Smooth muscle cell (in vitro differentiated cells): ENCODE data around the gene PTGES2. TPM values are rescaled to one million over a fixed set of nuclear protein-coding genes. Genes with fewer than 3 reads are reported as not detected.

ENCODE experiments used
- DNase-seq: peaks from one replicate; lab custom pipeline; 2025; ENCODE audit not compliant: unreplicated experiment; lab: John Stamatoyannopoulos, UW
- H2AFZ ChIP-seq: fragments of 200-600 bp; sonication (generic); 2 replicates; pipeline ENCODE4 v1.6.0; 2016; ENCODE audit warnings: antibody characterized with exemption, low read depth, mild to moderate bottlenecking
- H3F3A ChIP-seq: fragments of 200-600 bp; sonication (generic); 2 replicates; pipeline ENCODE4 v1.6.0; 2017; ENCODE audit warnings: antibody characterized with exemption, low read depth
- H3K27ac ChIP-seq: fragments of 200-600 bp; sonication (generic); 2 replicates; pipeline ENCODE4 v1.5.1; 2016; ENCODE audit warnings: low read depth, mild to moderate bottlenecking
- H3K27me3 ChIP-seq: fragments of 200-600 bp; sonication (generic); 2 replicates; pipeline ENCODE4 v1.6.1; 2016; ENCODE audit warnings: low read depth, mild to moderate bottlenecking
- H3K36me3 ChIP-seq: fragments of 200-600 bp; sonication (generic); 2 replicates; pipeline ENCODE4 v1.5.1; 2016; ENCODE audit warnings: low read depth
- H3K4me1 ChIP-seq: fragments of 200-600 bp; sonication (generic); 2 replicates; pipeline ENCODE4 v1.5.1; 2016; ENCODE audit warnings: low read depth
- H3K4me2 ChIP-seq: fragments of 200-600 bp; sonication (generic); 2 replicates; pipeline ENCODE4 v1.6.0; 2016; ENCODE audit warnings: mild to moderate bottlenecking
- H3K4me3 ChIP-seq: fragments of 200-600 bp; sonication (generic); 2 replicates; pipeline ENCODE4 v1.5.1; 2016; ENCODE audit warnings: mild to moderate bottlenecking
- H3K79me2 ChIP-seq: fragments of 200-600 bp; sonication (generic); 2 replicates; pipeline ENCODE4 v1.6.0; 2016; ENCODE audit warnings: low read depth, mild to moderate bottlenecking
- H3K9ac ChIP-seq: fragments of 200-600 bp; sonication (generic); 2 replicates; pipeline ENCODE4 v1.6.0; 2016; ENCODE audit warnings: low read depth
- H3K9me3 ChIP-seq: fragments of 200-600 bp; sonication (generic); replicated peaks from 2 replicates; pipeline ENCODE4 v1.5.1; 2016; ENCODE audit warnings: low read depth
- H4K20me1 ChIP-seq: fragments of 200-600 bp; sonication (generic); 2 replicates; pipeline ENCODE4 v1.6.0; 2016; ENCODE audit warnings: low read depth
- WGBS: methylation state at CpG from one replicate; pipeline ENCODE4 v1.1.7; 2016; ENCODE audit warnings: low lambda C conversion rate; 5-methylcytosine and 5-hydroxymethylcytosine counted together
- polyA plus RNA-seq: library from polyadenylated mRNA; unstranded; fragments of >200 nt; fragmentation: Nextera tagmentation; extraction: Ambion mirVana; gene quantifications from 2 replicates; pipeline ENCODE4 v1.2.1, GENCODE V29; 2016
- total RNA-seq: library from RNA; depleted of rRNA; stranded (reverse); fragments of >200 nt; gene quantifications from 2 replicates; pipeline ENCODE4 v1.2.3, GENCODE V29; 2014
- TF ChIP-seq, protein P1 (sequence below): fragments of 200-600 bp; sonication (generic); IDR thresholded peaks from 2 replicates; pipeline ENCODE4 v1.5.1; 2017; ENCODE audit warnings: borderline replicate concordance, mild to moderate bottlenecking, antibody characterized with exemption; ENCODE audit not compliant: insufficient read depth, poor library complexity, severe bottlenecking

PTGES2 gene
- total and polyA plus RNA-seq, 2 experiments from 2014 or later: 31.5 to 78.6 TPM

DNA sequence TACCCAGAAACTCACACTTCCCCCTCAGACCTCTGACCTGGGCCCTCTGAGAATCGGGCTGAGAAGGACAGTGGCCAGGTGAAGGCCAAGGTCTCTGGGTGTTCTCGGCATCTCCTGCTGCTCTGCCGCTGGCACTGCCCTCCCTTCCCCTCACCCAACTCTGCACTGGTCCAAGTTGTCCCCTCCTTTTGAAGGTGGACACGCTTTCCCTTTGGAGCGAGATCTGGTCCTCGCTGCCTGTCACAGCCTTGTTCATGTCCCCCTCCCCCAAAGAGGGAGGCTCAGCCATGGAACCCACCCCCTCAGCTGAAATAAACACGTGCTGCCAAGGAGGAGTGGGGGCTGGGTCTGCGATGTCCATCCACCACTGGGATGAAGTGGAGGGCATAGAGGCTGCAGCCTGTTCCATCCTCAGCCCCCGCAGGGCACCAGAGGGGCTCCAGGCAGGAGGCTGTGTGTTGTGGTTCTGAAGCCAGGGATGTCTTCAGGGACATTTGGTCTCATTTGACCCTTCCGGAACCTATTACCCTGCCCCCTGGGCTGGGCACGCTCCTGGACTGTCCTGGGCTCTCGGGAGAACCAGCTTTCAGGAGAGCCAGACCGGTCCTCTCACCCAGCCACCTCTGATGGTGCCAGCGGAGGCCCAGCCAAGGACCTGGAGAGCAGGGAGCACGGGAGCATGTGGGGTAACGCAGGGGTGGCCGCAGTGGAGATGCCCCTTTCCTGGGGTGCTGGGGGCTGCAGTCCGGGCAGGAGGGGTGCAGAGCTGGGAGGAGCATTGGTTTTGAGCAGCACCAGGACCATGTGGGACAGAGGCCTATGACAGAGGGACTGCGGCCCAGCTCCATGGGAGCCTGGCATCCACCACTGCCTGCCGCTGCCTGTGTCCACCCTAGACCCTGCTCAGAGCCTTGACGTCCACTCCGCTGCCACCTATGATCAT is 17.0 kb upstream of the PTGES2 start:
- Histone ChIP-seq H3K4me2 (no peak overlapping the region), H3K36me3 (no peaks in the 10 kb centered on the region), H3F3A (no peaks in the 10 kb centered on the region), H3K4me3 (no peak overlapping the region), H3K9me3 (no peaks in the 10 kb centered on the region), H3K27ac (no peak overlapping the region), H3K9ac (no peak overlapping the region), H4K20me1 (no peaks in the 10 kb centered on the region), H3K27me3 (no peaks in the 10 kb centered on the region), H2AFZ (no peak overlapping the region), H3K79me2 (no peaks in the 10 kb centered on the region), H3K4me1 (no peaks in the 10 kb centered on the region)
- TF ChIP-seq, protein P1, sequence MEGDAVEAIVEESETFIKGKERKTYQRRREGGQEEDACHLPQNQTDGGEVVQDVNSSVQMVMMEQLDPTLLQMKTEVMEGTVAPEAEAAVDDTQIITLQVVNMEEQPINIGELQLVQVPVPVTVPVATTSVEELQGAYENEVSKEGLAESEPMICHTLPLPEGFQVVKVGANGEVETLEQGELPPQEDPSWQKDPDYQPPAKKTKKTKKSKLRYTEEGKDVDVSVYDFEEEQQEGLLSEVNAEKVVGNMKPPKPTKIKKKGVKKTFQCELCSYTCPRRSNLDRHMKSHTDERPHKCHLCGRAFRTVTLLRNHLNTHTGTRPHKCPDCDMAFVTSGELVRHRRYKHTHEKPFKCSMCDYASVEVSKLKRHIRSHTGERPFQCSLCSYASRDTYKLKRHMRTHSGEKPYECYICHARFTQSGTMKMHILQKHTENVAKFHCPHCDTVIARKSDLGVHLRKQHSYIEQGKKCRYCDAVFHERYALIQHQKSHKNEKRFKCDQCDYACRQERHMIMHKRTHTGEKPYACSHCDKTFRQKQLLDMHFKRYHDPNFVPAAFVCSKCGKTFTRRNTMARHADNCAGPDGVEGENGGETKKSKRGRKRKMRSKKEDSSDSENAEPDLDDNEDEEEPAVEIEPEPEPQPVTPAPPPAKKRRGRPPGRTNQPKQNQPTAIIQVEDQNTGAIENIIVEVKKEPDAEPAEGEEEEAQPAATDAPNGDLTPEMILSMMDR: no peak
- DNase-seq: no peak
- 95% methylated on average over 22 of the region's 22 CpGs for WGBS

DNA sequence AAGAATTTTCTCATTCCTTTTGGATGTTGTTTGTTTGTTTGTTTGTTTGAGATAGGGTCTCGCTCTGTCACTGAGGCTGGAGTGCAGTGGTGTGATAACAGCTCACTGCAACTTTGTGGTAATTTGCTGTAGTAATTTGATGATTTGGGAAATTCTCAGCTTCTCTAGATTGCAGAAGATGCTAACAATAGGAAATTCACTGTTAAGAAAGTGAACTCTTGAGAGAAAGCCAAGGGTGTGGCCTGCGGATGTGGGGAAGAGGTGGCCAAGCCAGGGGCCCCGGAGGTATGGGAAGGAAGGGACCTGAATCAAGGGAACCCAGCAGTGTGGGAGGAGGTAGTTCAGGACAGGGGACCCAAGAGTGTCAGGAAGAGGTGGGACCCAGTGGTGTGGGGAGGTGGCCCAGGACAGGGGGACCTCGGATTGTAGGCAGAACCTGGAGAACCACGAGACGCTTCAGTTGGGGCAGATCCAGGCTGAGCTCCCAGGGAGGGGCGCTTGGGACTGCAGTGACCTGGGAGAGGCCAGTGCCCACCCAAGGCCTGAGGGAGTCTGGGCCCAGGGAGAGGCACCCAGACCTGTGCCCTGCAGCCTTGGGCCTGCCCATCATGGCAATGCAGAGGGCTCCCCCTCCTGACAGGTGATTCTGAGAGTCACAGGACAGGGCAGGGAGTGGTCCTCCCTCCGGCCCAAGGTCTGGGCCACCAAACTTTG is 16.2 kb upstream of the PTGES2 start:
- WGBS: 92% methylated on average over 8 of the region's 8 CpGs
- H3K4me1 ChIP-seq: no peaks in the 10 kb centered on the region
- H3F3A ChIP-seq: no peaks in the 10 kb centered on the region
- H2AFZ ChIP-seq: no peak overlapping the region
- TF ChIP-seq, protein P1: no peak
- H4K20me1 ChIP-seq: no peaks in the 10 kb centered on the region
- H3K27ac ChIP-seq: no peak overlapping the region
- DNase-seq: no peak
- H3K4me3 ChIP-seq: no peak overlapping the region
- H3K9me3 ChIP-seq: no peaks in the 10 kb centered on the region
- no peak overlapping the region for H3K4me2 ChIP-seq
- no peak overlapping the region for H3K9ac ChIP-seq
- no peaks in the 10 kb centered on the region for H3K27me3 ChIP-seq
- no peaks in the 10 kb centered on the region for H3K79me2 ChIP-seq
- no peaks in the 10 kb centered on the region for H3K36me3 ChIP-seq

DNA sequence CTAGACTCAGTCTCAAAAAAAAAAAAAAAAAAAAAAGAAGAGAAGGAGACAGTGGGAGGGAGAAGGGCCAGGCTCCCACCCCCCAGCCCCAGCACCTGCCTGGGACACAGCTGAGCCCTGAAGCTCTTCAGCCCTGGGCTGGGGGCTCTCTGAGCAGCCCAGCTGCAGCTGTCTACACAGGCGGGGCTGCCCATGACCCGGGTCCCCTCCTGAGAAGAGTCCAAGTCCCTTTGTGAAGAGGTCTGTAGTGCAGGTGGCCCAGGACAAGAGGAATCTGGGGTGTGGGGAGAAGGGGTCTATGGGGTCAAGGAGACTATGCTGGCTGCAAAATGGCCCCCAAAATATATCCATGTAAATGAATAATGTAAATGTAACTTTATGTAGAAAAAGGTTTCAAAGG is 15.1 kb upstream of the PTGES2 start:
- WGBS: 96% methylated on average over 2 of the region's 2 CpGs
- H3K27ac ChIP-seq: no peak overlapping the region
- H3K4me2 ChIP-seq: no peak overlapping the region
- no peak for DNase-seq
- no peak overlapping the region for H3K4me3 ChIP-seq
- no peaks in the 10 kb centered on the region for H3K36me3 ChIP-seq
- TF ChIP-seq, protein P1: no peak
- H4K20me1 ChIP-seq: no peaks in the 10 kb centered on the region
- no peak overlapping the region for H3K9ac ChIP-seq
- no peaks in the 10 kb centered on the region for H3F3A ChIP-seq
- no peaks in the 10 kb centered on the region for H3K4me1 ChIP-seq
- no peaks in the 10 kb centered on the region for H3K9me3 ChIP-seq
- H2AFZ ChIP-seq: no peak overlapping the region
- no peaks in the 10 kb centered on the region for H3K27me3 ChIP-seq
- H3K79me2 ChIP-seq: no peaks in the 10 kb centered on the region
